Kidney glomerular epithelial cell (primary cell): ENCODE measurements around the gene NPHP4.

Experiments used
- DNase-seq: peaks from one replicate; lab custom pipeline; 2025; lab: John Stamatoyannopoulos, UW

Gene NPHP4

DNA sequence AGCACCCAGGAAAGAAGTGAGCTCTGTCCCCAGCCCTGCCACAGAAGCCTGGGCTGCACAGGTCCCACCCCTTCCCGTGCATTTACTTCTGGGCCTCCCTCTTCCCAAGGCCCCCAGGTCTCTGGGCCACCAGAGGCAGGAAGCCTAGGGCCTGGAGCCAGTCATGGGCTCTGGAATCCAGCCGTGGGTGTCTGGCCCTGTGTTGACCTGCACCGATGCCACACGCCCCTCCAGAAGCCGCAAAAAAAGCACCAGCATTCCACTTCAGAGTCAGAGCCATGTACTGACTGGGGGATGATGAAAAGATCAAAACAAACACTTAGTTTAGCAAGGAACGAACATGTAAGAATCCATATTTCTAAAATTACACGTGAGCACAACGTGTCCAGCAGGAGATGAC lies 141.7 kb downstream of the NPHP4 start:
- no peak for DNase-seq

- DNase-seq: no peak
Observed at GRCh38 chr1:5849550-5849949, 142.7 kb downstream of the NPHP4 start.

DNA sequence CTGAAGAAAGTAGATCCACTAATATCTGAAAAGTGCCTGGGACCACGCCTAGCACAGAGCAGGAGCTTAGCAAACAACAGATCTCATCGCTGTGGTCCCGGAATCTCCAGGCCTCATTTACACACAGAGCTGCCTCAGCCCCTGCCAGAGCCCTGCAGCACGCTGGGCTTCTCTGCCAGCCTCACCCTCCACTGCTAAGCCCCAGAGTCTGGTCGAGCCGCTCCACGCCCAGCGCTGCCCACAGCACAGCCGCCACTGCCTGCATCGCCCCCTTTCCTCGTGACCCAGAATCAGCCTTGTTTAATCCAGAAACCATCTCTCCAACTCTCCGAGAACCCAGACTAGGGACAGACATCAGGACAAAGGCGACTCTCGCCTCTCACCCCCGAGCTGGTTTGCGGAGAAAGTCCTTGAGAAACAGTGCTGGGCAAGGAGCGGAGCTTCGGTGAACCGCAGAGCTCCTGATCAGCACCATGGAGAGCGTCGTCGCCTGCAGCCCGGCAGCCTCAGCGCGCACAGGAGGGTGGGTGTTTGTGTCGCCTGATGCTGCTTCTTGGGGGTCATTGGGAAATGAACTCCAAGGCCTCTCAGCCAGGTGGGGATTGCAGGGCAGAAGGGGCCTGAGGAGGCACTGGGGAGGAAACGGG lies 145.1 kb downstream of the NPHP4 start:
- DNase-seq: peak; percentile 5

DNA sequence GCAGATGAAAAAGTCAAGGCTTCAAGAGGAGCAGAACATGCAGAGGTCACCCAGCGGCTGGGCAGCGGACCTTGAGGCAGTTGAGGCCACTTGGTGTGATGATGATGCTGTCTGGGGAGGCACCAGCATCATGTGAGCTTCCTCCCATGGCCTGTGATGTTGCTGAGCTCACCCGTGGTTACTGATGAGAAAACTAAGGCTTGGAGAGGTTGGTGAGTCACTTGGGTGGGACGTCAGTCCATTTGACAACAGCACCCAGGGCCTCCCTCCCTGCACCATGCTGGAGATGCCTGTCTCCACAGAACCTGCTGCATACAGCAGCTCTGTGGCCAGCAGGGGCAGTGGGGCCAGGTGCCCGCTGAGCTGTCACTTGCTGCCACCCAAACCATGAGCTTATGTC lies 146.8 kb downstream of the NPHP4 start:
- DNase-seq: no peak

DNA sequence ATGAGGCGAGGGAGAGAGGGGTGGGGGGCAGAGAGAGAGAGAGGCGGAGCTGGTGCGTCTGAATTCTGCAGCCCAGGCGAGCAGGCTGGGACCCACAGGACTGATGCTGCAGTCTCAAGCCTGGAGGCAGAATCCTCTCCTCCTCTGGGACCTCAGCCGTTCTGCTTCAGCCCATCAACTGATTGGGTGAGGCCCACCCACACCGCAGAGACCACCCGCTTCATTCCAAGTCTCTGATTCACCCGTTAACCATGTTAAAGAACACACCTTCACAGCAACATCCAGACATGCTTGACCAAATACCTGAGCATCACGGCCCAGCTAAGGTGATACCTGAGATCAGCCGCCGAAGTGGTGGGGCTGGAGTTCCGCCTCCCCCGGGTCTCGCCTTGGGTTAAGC lies 147.8 kb downstream of the NPHP4 start:
- no peak for DNase-seq

- no peak for DNase-seq
Observed at GRCh38 chr1:5843521-5844096, 148.6 kb downstream of the NPHP4 start.

- DNase-seq: no peak
Observed at GRCh38 chr1:5842679-5843078, 149.5 kb downstream of the NPHP4 start.

GRCh38 chr1:5840551-5841001 lies 151.6 kb downstream of the NPHP4 start:
- no peak for DNase-seq

DNA sequence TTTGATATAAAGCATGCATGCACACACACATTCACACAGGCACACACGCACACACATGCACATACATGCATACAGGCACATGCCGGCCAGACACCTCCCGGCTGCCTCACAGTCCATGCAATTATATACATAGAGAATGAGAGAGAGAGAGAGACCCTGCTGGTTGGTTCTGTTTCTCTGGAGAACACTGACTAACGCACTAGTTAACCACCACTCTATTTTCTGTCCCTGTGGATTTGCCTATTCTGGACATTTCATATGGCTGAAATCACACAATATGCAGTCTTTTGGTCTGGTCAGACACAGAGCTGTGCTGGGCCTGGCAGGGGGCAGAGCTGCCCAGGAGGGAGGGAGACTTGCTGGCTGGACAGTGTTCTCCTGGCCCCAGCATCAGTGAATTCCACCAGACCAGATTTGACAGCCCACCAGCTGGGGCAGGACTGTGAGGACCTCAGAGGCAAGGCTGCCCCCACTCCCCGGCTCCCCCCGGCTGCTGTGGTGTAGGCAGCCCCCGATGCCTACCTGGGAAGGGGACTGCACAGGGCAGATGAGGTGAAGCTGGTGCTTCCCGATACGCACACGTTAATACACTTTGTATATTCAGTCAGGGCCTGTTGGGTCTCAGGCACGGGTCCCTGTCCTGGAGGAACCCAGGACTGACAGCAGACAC lies 152.2 kb downstream of the NPHP4 start:
- no peak for DNase-seq

DNA sequence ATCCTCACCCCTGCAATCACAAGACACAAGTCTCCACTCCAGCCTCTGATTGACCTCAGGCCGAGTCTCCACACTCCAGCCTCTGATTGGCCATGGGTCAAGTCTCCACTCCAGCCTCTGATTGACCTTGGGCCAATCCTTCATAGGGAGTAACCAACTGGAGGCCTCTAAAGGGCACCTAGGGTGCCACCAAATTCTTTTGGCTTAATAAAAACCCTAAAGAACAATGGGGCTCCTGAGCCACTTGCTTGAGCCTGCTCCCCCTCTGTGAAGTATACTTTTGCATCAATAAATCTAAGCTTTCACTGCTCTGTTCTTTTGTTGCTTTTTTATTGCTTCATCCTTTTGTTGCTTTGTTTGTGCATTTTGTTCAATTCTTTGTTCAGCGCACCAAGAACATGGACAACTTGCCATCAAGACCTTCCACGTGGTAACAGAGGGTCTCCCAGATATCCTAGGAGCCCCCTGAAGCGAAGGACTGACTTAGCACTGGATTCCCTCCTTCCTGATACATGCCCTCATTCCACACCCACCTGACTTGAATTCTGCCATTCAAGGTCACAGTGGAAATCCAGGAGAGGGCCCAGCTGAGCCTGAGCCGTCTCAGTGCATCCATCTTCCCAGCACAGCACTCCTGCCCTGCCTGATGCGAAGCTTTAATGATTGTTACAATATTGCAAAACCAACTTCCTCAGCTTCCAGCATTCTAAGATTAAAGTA lies 152.9 kb downstream of the NPHP4 start:
- no peak for DNase-seq

- DNase-seq: no peak
Observed at GRCh38 chr1:5837976-5838653, 154.1 kb downstream of the NPHP4 start.

DNA sequence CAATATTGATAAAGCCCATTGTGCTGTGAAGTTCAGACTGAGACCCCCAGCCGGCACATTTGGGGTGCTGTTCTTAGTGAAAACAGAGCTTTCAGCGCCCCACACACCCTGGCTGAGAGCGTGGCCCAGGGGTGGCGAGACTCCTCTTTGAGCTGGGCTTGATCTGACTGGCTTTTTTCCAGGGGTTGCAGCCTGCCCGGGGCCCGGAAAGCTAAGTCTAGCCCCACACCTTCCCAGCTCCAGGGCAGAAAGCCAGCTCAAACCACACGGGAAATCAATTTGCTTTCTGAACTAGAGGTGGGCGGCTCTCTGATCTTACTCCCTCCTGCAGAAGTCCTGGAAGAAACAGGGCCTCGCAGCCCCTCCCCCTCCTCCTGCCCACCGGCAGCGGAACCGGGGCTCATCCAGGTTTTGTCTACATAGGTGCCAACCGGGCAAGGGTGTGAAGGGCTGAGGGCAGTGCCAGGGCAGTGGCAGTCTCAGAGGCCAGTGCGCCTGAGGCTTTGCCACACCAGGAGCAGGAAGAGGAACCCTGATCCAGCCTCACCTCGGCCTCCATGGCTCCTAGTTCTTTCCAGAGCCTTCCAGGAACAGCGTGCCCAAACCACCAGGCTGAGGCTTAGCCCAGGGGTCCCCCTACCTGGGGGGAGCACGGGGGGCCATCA lies 155.3 kb downstream of the NPHP4 start:
- no peak for DNase-seq

DNA sequence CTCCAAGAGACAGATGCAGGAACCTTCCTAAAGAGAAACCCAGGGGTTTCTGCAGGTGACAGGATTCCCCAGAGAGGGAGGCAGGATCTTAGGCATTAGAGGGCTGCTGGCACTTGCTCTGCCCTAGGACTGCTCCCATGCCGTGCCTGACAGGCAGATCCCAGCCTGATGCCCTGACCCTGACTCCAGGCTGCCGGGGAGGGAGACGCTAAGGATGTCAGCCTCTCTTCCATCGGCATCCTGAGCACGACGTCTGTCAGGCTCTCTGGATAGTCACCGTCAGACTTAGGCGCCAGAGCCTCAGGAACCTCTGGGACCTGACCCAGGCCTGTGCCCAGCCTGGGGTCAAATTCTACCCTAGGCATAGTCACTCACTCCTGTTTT lies 157.1 kb downstream of the NPHP4 start:
- no peak for DNase-seq

- no peak for DNase-seq
Observed at GRCh38 chr1:5834477-5835178, 157.6 kb downstream of the NPHP4 start.

DNA sequence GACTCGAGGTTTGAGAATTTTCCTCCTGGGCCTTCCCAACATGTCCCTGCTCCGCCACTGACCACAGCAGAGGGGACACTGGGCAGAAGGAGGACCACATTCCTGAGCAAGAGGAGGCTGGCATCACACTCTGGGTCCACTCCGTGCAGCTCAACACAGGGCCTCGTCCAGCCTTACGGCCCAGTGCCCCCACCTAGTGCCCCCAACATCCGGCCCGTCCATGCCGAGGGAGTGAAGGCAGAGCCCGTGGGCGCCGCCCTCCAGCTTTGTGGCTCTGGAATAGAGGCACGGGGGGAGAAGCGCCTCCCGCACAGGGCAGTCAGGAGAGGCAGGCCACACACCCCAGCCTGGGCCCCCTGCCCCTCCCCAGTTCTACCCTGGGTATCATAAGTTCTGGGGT lies 158.3 kb downstream of the NPHP4 start:
- DNase-seq: no peak

- DNase-seq: no peak
Observed at GRCh38 chr1:5832916-5833895, 159.0 kb downstream of the NPHP4 start.

- no peak for DNase-seq
Observed at GRCh38 chr1:5831600-5832335, 160.5 kb downstream of the NPHP4 start.

GRCh38 chr1:5830771-5831599 lies 161.2 kb downstream of the NPHP4 start:
- DNase-seq: no peak
